K562 treated with DMSO at 1 percent for 4 hours (cell line): ENCODE measurements around the gene RARB. TPM values are rescaled to one million over a fixed set of nuclear protein-coding genes. Genes with fewer than 3 reads are reported as not detected.

Experiments used
- total RNA-seq: library from RNA; unstranded; fragments of 300-600 nt; gene quantifications from 2 replicates; pipeline ENCODE4 v1.2.3, GENCODE V29; 2022; ENCODE audit not compliant: insufficient read depth

Gene RARB
- not detected in 2 replicates for total RNA-seq

DNA sequence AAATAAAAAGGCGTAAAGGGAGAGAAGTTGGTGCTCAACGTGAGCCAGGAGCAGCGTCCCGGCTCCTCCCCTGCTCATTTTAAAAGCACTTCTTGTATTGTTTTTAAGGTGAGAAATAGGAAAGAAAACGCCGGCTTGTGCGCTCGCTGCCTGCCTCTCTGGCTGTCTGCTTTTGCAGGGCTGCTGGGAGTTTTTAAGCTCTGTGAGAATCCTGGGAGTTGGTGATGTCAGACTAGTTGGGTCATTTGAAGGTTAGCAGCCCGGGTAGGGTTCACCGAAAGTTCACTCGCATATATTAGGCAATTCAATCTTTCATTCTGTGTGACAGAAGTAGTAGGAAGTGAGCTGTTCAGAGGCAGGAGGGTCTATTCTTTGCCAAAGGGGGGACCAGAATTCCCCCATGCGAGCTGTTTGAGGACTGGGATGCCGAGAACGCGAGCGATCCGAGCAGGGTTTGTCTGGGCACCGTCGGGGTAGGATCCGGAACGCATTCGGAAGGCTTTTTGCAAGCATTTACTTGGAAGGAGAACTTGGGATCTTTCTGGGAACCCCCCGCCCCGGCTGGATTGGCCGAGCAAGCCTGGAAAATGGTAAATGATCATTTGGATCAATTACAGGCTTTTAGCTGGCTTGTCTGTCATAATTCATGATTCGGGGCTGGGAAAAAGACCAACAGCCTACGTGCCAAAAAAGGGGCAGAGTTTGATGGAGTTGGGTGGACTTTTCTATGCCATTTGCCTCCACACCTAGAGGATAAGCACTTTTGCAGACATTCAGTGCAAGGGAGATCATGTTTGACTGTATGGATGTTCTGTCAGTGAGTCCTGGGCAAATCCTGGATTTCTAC lies at the start of gene RARB:
Gene RARB (plus strand): TSS at position 322 of the 847 bp plus-strand sequence. CDS start 469 bp downstream, at position 791.

Other genes with a start within 250 kb of the RARB start
- 79.2 and 85.2 TPM in 2 replicates for gene TOP2B, start 236.6 kb downstream of the RARB start, total RNA-seq